Activated CD8-positive, alpha-beta T cell treated with anti-CD3 and anti-CD28 coated beads for 36 hours (primary cell): ENCODE measurements around the gene SPATA46. TPM values are rescaled to one million over a fixed set of nuclear protein-coding genes. Genes with fewer than 3 reads are reported as not detected.

Experiments used
- ATAC-seq: fragments of 200-7000 bp; cut with Tn5 transposase; one replicate; pipeline ENCODE4 v1.10.0; 2021; ENCODE audit warnings: mild to moderate bottlenecking, moderate library complexity
- CTCF ChIA-PET: fragments of 350-600 bp; sonication (Branson Sonifier 250); formaldehyde crosslinking; loops from one replicate; lab custom pipeline; 2021; ENCODE audit warnings: antibody characterized with exemption; lab: Charles Lee
- POLR2A ChIA-PET: fragments of 350-600 bp; sonication (Branson Sonifier 250); formaldehyde crosslinking; loops from one replicate; lab custom pipeline; 2021; ENCODE audit warnings: antibody characterized with exemption; lab: Charles Lee
- DNase-seq: peaks from one replicate; pipeline ENCODE4 v3.0.0-alpha.2; 2020
- H3K27ac Mint-ChIP-seq: one replicate; pipeline ENCODE4 v1.8.0; 2021; ENCODE audit warnings: mild to moderate bottlenecking, mixed read lengths
- H3K27me3 Mint-ChIP-seq: one replicate; pipeline ENCODE4 v1.8.0; 2021; ENCODE audit warnings: mixed read lengths
- H3K36me3 Mint-ChIP-seq: one replicate; pipeline ENCODE4 v1.8.0; 2021; ENCODE audit warnings: low read depth, mixed read lengths
- H3K4me1 Mint-ChIP-seq: one replicate; pipeline ENCODE4 v1.8.0; 2021; ENCODE audit warnings: low read depth, mixed read lengths
- H3K4me3 Mint-ChIP-seq: one replicate; pipeline ENCODE4 v1.8.0; 2021; ENCODE audit warnings: mild to moderate bottlenecking, moderate library complexity, mixed read lengths
- H3K9me3 Mint-ChIP-seq: one replicate; pipeline ENCODE4 v1.8.0; 2021; ENCODE audit warnings: mixed read lengths
- intact Hi-C: fragments of 100-400 bp; cut with micrococcal nuclease; formaldehyde crosslinking; loops from one replicate; pipeline ENCODE4 v1.10.0; 2022
- total RNA-seq, 2 experiments: library from RNA; stranded (reverse); gene quantifications; one replicate each; pipeline ENCODE4 v1.2.3, GENCODE V29; 2021
- TF ChIP-seq, protein P1 (sequence below): fragments of 200-600 bp; IDR thresholded peaks from one replicate; pipeline ENCODE4 v1.8.0; 2022; ENCODE audit warnings: antibody characterized with exemption, mild to moderate bottlenecking

The SPATA46 gene
- total RNA-seq, 2 experiments from 2014 or later, result not detected

DNA sequence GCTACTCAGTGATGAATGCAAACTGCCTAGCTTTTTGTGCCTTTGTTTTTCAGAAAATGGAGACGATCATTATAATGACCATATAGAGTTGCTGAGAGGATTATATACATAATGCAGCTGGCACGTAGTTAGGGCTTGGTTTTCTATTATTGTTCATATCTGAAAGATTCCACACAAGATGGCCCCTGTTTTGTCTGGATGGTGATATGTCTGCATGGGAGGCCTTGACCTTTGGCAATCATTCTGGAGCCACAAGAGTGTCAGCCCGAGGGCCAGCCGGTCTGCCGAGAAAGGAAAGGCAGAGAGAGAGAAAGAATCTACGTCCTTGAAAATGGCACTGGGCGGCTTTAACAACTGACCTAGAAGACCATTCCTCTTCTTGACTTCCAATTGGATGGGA, 41.0 kb upstream of the SPATA46 start:
- peaks cover 20% of the 10 kb centered on the region for H3K27me3 Mint-ChIP-seq
- no peaks in the 10 kb centered on the region for H3K36me3 Mint-ChIP-seq
- ChIA-PET CTCF (no interaction called here), POLR2A (interaction anchor here (1.0 kb wide), 1 partner anchor 30 kb away, joined by 3 read pairs; no protein-coding TSS in a partner anchor)
- no peak overlapping the region for H3K27ac Mint-ChIP-seq
- ATAC-seq, result no peak
- no peak for DNase-seq
- no peak overlapping the region for H3K4me3 Mint-ChIP-seq
- TF ChIP-seq, protein P1, sequence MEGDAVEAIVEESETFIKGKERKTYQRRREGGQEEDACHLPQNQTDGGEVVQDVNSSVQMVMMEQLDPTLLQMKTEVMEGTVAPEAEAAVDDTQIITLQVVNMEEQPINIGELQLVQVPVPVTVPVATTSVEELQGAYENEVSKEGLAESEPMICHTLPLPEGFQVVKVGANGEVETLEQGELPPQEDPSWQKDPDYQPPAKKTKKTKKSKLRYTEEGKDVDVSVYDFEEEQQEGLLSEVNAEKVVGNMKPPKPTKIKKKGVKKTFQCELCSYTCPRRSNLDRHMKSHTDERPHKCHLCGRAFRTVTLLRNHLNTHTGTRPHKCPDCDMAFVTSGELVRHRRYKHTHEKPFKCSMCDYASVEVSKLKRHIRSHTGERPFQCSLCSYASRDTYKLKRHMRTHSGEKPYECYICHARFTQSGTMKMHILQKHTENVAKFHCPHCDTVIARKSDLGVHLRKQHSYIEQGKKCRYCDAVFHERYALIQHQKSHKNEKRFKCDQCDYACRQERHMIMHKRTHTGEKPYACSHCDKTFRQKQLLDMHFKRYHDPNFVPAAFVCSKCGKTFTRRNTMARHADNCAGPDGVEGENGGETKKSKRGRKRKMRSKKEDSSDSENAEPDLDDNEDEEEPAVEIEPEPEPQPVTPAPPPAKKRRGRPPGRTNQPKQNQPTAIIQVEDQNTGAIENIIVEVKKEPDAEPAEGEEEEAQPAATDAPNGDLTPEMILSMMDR, result no peak
- H3K4me1 Mint-ChIP-seq, result no peaks in the 10 kb centered on the region
- intact Hi-C loops, result no loop called here
- no peaks in the 10 kb centered on the region for H3K9me3 Mint-ChIP-seq

DNA sequence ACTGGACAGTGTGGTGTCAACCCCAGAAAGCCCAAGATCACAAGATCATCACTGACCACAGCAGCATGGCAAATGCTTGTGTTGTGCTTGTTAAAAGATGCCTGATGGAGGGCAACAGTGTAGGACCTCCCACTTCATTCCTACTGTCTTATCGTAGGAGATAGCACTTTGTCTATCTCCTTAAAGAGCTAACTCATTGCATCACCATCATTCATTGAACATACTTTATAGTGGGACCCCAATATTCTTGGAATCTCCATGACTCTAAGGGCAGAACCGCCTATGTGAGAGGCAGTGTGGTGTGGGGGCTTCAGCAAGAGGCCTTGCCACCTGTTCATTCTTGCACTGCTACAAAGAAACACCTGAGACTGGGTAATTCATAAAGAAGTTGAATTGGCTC, 40.3 kb upstream of the SPATA46 start:
- no peak for DNase-seq
- peaks cover 22% of the 10 kb centered on the region for H3K27me3 Mint-ChIP-seq
- no peaks in the 10 kb centered on the region for H3K36me3 Mint-ChIP-seq
- no peaks in the 10 kb centered on the region for H3K4me1 Mint-ChIP-seq
- ATAC-seq, result no peak
- TF ChIP-seq, protein P1, result no peak
- ChIA-PET POLR2A (no interaction called here), CTCF (no interaction called here)
- H3K27ac Mint-ChIP-seq, result no peak overlapping the region
- intact Hi-C loops, result no loop called here
- no peak overlapping the region for H3K4me3 Mint-ChIP-seq
- no peaks in the 10 kb centered on the region for H3K9me3 Mint-ChIP-seq

DNA sequence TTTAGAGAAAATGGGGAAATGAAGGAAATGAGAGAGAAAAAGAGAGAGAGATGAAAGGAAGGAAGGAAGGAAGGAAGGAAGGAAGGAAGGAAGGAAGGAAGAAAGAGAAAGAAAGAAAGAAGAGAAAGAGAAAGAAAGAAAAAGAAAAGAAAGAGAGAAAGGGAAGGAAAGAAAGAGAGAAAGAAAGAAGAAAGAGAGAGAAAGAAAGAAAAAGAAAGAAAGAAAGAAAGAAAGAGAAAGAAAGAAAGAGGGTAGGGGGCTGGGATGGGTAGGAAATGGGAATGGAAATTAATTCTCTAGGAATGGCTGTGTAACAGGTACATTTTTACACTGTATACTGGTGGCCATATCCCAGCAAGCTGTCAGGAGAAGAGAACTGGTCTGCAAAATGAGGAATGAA, 39.6 kb upstream of the SPATA46 start:
- TF ChIP-seq, protein P1, result no peak
- H3K9me3 Mint-ChIP-seq, result no peaks in the 10 kb centered on the region
- no peak overlapping the region for H3K27ac Mint-ChIP-seq
- no peaks in the 10 kb centered on the region for H3K4me1 Mint-ChIP-seq
- CTCF ChIA-PET, result no interaction called here
- H3K4me3 Mint-ChIP-seq, result no peak overlapping the region
- no peak for ATAC-seq
- intact Hi-C loops, result no loop called here
- H3K36me3 Mint-ChIP-seq, result no peaks in the 10 kb centered on the region
- H3K27me3 Mint-ChIP-seq, result peaks cover 21% of the 10 kb centered on the region
- POLR2A ChIA-PET, result no interaction called here
- DNase-seq, result no peak

DNA sequence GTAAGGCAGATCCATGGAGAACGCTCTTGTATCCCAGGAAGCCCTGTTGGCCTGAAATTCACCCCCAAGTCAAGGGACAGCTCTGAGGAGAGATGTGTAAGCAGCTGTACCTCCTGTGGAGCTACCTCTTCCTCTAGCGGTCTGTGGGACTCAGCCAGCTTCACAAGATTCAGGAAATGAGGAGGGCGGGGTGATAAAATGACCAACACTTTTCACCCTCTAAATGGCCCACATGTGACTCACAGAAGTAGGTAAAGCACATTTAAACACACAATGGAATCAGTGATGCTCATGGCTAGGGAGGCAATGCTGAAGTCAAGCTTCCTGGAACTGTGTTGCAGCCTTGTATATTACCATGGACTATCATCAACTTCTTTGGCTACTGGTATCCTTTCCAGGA, 35.3 kb upstream of the SPATA46 start, which contains the start of gene SH2D1B:
TSS of gene SH2D1B (minus strand) at position 135 of the 400 bp plus-strand sequence. CDS start at position 15, 120 bp downstream.
- ChIA-PET POLR2A (no interaction called here), CTCF (no interaction called here)
- ATAC-seq (no peak), DNase-seq (no peak)
- H3K27ac Mint-ChIP-seq, result no peak within 1 kb of the TSS
- no peaks in the 10 kb centered on the region for H3K4me1 Mint-ChIP-seq
- intact Hi-C loops, result no loop called here
- H3K36me3 Mint-ChIP-seq, result no peaks in the 10 kb centered on the region
- no peak within 1 kb of the TSS for H3K4me3 Mint-ChIP-seq
- H3K9me3 Mint-ChIP-seq, result no peaks in the 10 kb centered on the region
- TF ChIP-seq, protein P1, result no peak
- H3K27me3 Mint-ChIP-seq, result peaks cover 19% of the 10 kb centered on the region

DNA sequence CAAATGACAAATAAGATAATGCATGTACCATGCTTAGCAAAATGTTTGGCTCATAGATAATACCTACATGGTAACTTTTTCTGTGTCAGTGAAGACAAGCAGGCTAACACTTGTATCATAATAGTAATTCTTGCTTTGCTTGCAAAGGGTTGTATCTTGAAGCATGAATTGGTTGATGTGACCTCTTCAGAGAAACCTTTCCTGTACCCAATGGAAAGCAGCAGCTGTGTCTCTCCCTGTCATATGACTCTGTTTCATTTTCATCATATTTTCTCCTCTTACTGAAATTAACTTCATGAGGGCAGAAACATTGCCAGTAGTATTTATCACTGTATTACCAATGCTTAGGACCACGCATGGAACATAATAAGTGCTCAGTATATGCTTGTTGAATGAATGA, 30.9 kb upstream of the SPATA46 start:
- Mint-ChIP-seq H3K9me3 (no peaks in the 10 kb centered on the region), H3K27ac (no peak overlapping the region), H3K4me3 (no peak overlapping the region), H3K27me3 (peaks cover 11% of the 10 kb centered on the region), H3K36me3 (no peaks in the 10 kb centered on the region), H3K4me1 (no peaks in the 10 kb centered on the region)
- ChIA-PET POLR2A (interaction anchor here (0.6 kb wide), 1 partner anchor 79 kb away, joined by 3 read pairs; no protein-coding TSS in a partner anchor), CTCF (interaction anchor here (0.6 to 0.7 kb wide), 3 partner anchors 15 to 187 kb away, joined by 3 read pairs; no protein-coding TSS in a partner anchor)
- TF ChIP-seq, protein P1, result no peak
- no peak for ATAC-seq
- DNase-seq, result no peak
- intact Hi-C loops, result no loop called here
